Activated T-cell treated with anti-CD3 and anti-CD28 coated beads, Interleukin-2, amount 50 U/mL, for 72 hours (primary cell): Measurements from ENCODE around the gene YTHDF1. TPM values are rescaled to one million over a fixed set of nuclear protein-coding genes. Genes with fewer than 3 reads are reported as not detected.

Experiments
- ATAC-seq, 2 donors: fragments of 150-1000 bp; cut with Tn5 transposase; replicated peaks in 1 of 2; 2 replicates each; pipeline ENCODE4 v1.10.0; 2021; ENCODE audit warnings: moderate library complexity in 2 of 2, mild to moderate bottlenecking in 1 of 2
- DNase-seq, 2 donors: peaks; one replicate each; pipeline ENCODE4 v3.0.0; 2021 to 2022; ENCODE audit warnings: mixed read lengths in 1 of 2
- H3K27ac Mint-ChIP-seq: one replicate; pipeline ENCODE4 v1.8.0; 2022; ENCODE audit warnings: mild to moderate bottlenecking, moderate library complexity, mixed read lengths
- H3K27me3 Mint-ChIP-seq: one replicate; pipeline ENCODE4 v1.8.0; 2022; ENCODE audit warnings: low read depth, mixed read lengths
- H3K36me3 Mint-ChIP-seq, 2 donors: one replicate each; pipeline ENCODE4 v1.8.0; 2022; ENCODE audit warnings: mixed read lengths in 2 of 2, mild to moderate bottlenecking in 1 of 2; ENCODE audit not compliant: insufficient read depth in 2 of 2
- H3K4me1 Mint-ChIP-seq: one replicate; pipeline ENCODE4 v1.8.0; 2022; ENCODE audit warnings: low read depth, mixed read lengths
- H3K4me3 Mint-ChIP-seq, 2 donors: one replicate each; pipeline ENCODE4 v1.8.0; 2022; ENCODE audit warnings: mild to moderate bottlenecking in 2 of 2, mixed read lengths in 2 of 2, moderate library complexity in 2 of 2
- H3K9me3 Mint-ChIP-seq, 2 donors: one replicate each; pipeline ENCODE4 v1.8.0; 2022; ENCODE audit warnings: mixed read lengths in 2 of 2
- total RNA-seq, 2 donors: library from RNA; stranded (reverse); gene quantifications; one replicate each; pipeline ENCODE4 v1.2.3, GENCODE V29; 2022

The YTHDF1 gene
- total RNA-seq, 2 donors from 2014 or later: 39.1 to 43.2 TPM

GRCh38 chr20:63171991-63172390, 43.9 kb downstream of the YTHDF1 start:
- Mint-ChIP-seq H3K9me3 (no peaks in the 10 kb centered on the region), H3K4me1 (peaks cover 5% of the 10 kb centered on the region), H3K4me3 (no peak overlapping the region), H3K27ac (no peak overlapping the region), H3K36me3 (no peaks in the 10 kb centered on the region), H3K27me3 (peaks cover 39% of the 10 kb centered on the region)
- ATAC-seq: no peak
- DNase-seq: no peak

- ATAC-seq (no peak), DNase-seq (no peak)
- Mint-ChIP-seq H3K27me3 (peaks cover 25% of the 10 kb centered on the region), H3K4me1 (no peaks in the 10 kb centered on the region), H3K9me3 (no peaks in the 10 kb centered on the region), H3K27ac (no peak overlapping the region), H3K4me3 (no peak overlapping the region), H3K36me3 (no peaks in the 10 kb centered on the region)
These were observed 46.2 kb downstream of the YTHDF1 start for GRCh38 chr20:63169681-63170080.

- Mint-ChIP-seq H3K4me1 (no peaks in the 10 kb centered on the region), H3K4me3 (no peak overlapping the region), H3K27ac (no peak overlapping the region), H3K36me3 (no peaks in the 10 kb centered on the region), H3K27me3 (peaks cover 17% of the 10 kb centered on the region), H3K9me3 (no peaks in the 10 kb centered on the region)
- no peak for ATAC-seq
- DNase-seq: no peak
These were observed 47.1 kb downstream of the YTHDF1 start for GRCh38 chr20:63168861-63169260.

- Mint-ChIP-seq H3K36me3 (no peaks in the 10 kb centered on the region), H3K27me3 (peaks cover 14% of the 10 kb centered on the region), H3K4me3 (no peak overlapping the region), H3K9me3 (no peaks in the 10 kb centered on the region), H3K27ac (no peak overlapping the region), H3K4me1 (no peaks in the 10 kb centered on the region)
- no peak for DNase-seq
- ATAC-seq: no peak
These were observed 47.9 kb downstream of the YTHDF1 start for GRCh38 chr20:63167918-63168520.

GRCh38 chr20:63167026-63167917, 48.7 kb downstream of the YTHDF1 start:
- Mint-ChIP-seq H3K4me1 (no peaks in the 10 kb centered on the region), H3K9me3 (no peaks in the 10 kb centered on the region), H3K27me3 (peaks cover 10% of the 10 kb centered on the region), H3K36me3 (no peaks in the 10 kb centered on the region), H3K4me3 (no peak overlapping the region), H3K27ac (no peak overlapping the region)
- ATAC-seq: no peak
- no peak for DNase-seq

- no peaks in the 10 kb centered on the region for H3K4me1 Mint-ChIP-seq
- no peak overlapping the region for H3K27ac Mint-ChIP-seq
- no peak overlapping the region for H3K4me3 Mint-ChIP-seq
- no peak for DNase-seq
- H3K9me3 Mint-ChIP-seq: no peaks in the 10 kb centered on the region
- ATAC-seq: no peak
- peaks cover under 1% of the 10 kb centered on the region for H3K27me3 Mint-ChIP-seq
- no peaks in the 10 kb centered on the region for H3K36me3 Mint-ChIP-seq
These were observed 49.5 kb downstream of the YTHDF1 start for GRCh38 chr20:63166193-63167020.

GRCh38 chr20:63165356-63166192, 50.4 kb downstream of the YTHDF1 start:
- no peak overlapping the region for H3K27ac Mint-ChIP-seq
- no peaks in the 10 kb centered on the region for H3K4me1 Mint-ChIP-seq
- H3K36me3 Mint-ChIP-seq: no peaks in the 10 kb centered on the region
- H3K9me3 Mint-ChIP-seq: no peaks in the 10 kb centered on the region
- DNase-seq (no peak), ATAC-seq (no peak)
- no peak overlapping the region for H3K4me3 Mint-ChIP-seq
- H3K27me3 Mint-ChIP-seq: no peaks in the 10 kb centered on the region

GRCh38 chr20:63164484-63165355, 51.2 kb downstream of the YTHDF1 start:
- no peaks in the 10 kb centered on the region for H3K4me1 Mint-ChIP-seq
- no peaks in the 10 kb centered on the region for H3K36me3 Mint-ChIP-seq
- DNase-seq (no peak), ATAC-seq (no peak)
- H3K27ac Mint-ChIP-seq: no peak overlapping the region
- no peaks in the 10 kb centered on the region for H3K27me3 Mint-ChIP-seq
- no peak overlapping the region for H3K4me3 Mint-ChIP-seq
- H3K9me3 Mint-ChIP-seq: no peaks in the 10 kb centered on the region

GRCh38 chr20:63163596-63164483, 52.1 kb downstream of the YTHDF1 start:
- no peaks in the 10 kb centered on the region for H3K36me3 Mint-ChIP-seq
- ATAC-seq (no peak), DNase-seq (no peak)
- no peaks in the 10 kb centered on the region for H3K9me3 Mint-ChIP-seq
- H3K27me3 Mint-ChIP-seq: no peaks in the 10 kb centered on the region
- H3K4me1 Mint-ChIP-seq: no peaks in the 10 kb centered on the region
- no peak overlapping the region for H3K4me3 Mint-ChIP-seq
- H3K27ac Mint-ChIP-seq: no peak overlapping the region

- no peaks in the 10 kb centered on the region for H3K27me3 Mint-ChIP-seq
- no peak overlapping the region for H3K4me3 Mint-ChIP-seq
- H3K27ac Mint-ChIP-seq: no peak overlapping the region
- DNase-seq (no peak), ATAC-seq (no peak)
- H3K36me3 Mint-ChIP-seq: no peaks in the 10 kb centered on the region
- H3K4me1 Mint-ChIP-seq: no peaks in the 10 kb centered on the region
- H3K9me3 Mint-ChIP-seq: no peaks in the 10 kb centered on the region
These were observed 52.8 kb downstream of the YTHDF1 start for GRCh38 chr20:63163171-63163570.

GRCh38 chr20:63162206-63162795, 53.6 kb downstream of the YTHDF1 start:
- Mint-ChIP-seq H3K4me3 (no peak overlapping the region), H3K4me1 (no peaks in the 10 kb centered on the region), H3K27ac (no peak overlapping the region), H3K9me3 (no peaks in the 10 kb centered on the region), H3K36me3 (no peaks in the 10 kb centered on the region), H3K27me3 (no peaks in the 10 kb centered on the region)
- ATAC-seq (no peak), DNase-seq (no peak)
